Endothelial cell of umbilical vein (primary cell): Measurements from ENCODE around the gene FTCDNL1. TPM values are rescaled to one million over a fixed set of nuclear protein-coding genes. Genes with fewer than 3 reads are reported as not detected.

Source experiments
- Bru-seq: library from RNA; stranded (reverse); fragments of 400-500 nt; gene quantifications from one replicate; lab custom pipeline; 2021; lab: Mats Ljungman, UMichigan
- BruChase-seq, 2 experiments: library from RNA; stranded (reverse); fragments of 400-500 nt; gene quantifications; one replicate each; lab custom pipeline; 2021; lab: Mats Ljungman, UMichigan
- BruUV-seq: library from RNA; stranded (reverse); fragments of 400-500 nt; replicated peaks from 2 replicates; lab custom pipeline; 2021; lab: Mats Ljungman, UMichigan
- CTCF ChIA-PET: fragments of 300-600, 350-600 bp; sonication (Branson Sonifier 250); formaldehyde crosslinking; loops from one replicate; lab custom pipeline; 2021; ENCODE audit warnings: antibody characterized with exemption, inconsistent platforms; lab: Charles Lee
- POLR2A ChIA-PET: fragments of 300-600, 350-600 bp; sonication (Branson Sonifier 250); formaldehyde crosslinking; loops from one replicate; lab custom pipeline; 2021; ENCODE audit warnings: antibody characterized with exemption, inconsistent platforms; lab: Charles Lee
- DNase-seq: peaks from one replicate; pipeline ENCODE4 v3.0.0-alpha.2; 2011; ENCODE audit warnings: low read depth, low spot score
- FAIRE-seq: peaks from 2 replicates; lab custom pipeline; 2011; peaks lifted over from hg19 to GRCh38; lab: Jason Lieb, UNC
- H2AFZ ChIP-seq: 2 replicates; pipeline ENCODE4 v1.6.0; 2012; ENCODE audit warnings: low read depth, low read length, control low read depth, inconsistent platforms
- H3K27ac ChIP-seq: 2 replicates; pipeline ENCODE4 v1.5.1; 2011; ENCODE audit warnings: low read depth, mild to moderate bottlenecking, control low read depth, low read length, moderate library complexity; ENCODE audit not compliant: insufficient read depth
- H3K27me3 ChIP-seq, 2 experiments: 2 replicates each; pipeline versions ENCODE4 v1.6.0 to v1.6.1; 2011; ENCODE audit warnings: low read length in 2 of 2, mixed read lengths in 1 of 2; ENCODE audit not compliant: control insufficient read depth in 2 of 2, insufficient read depth in 2 of 2
- H3K36me3 ChIP-seq, 2 experiments: 2 replicates in 1 of 2; 3 replicates in 1 of 2; pipeline ENCODE4 v1.5.1; 2011; ENCODE audit warnings: low read length in 2 of 2, mild to moderate bottlenecking in 1 of 2, moderate library complexity in 1 of 2; ENCODE audit not compliant: control insufficient read depth in 2 of 2, insufficient read depth in 2 of 2; ENCODE audit errors: extremely low read depth in 1 of 2
- H3K4me1 ChIP-seq: 3 replicates; pipeline ENCODE4 v1.5.1; 2011; ENCODE audit warnings: mild to moderate bottlenecking, low read length; ENCODE audit not compliant: control insufficient read depth, insufficient read depth; ENCODE audit errors: extremely low read depth
- H3K4me2 ChIP-seq: 2 replicates; pipeline ENCODE4 v1.6.1; 2011; ENCODE audit warnings: low read length, control low read depth, mixed read lengths; ENCODE audit not compliant: insufficient read depth
- H3K4me3 ChIP-seq, 3 experiments: fragments of 200-600 bp in 1 of 3; sonication (generic), shearing (Covaris generic) in 1 of 3; replicated peaks in 1 of 3; 2 replicates each; pipeline ENCODE4 v1.5.1; 2011 to 2016; ENCODE audit warnings: control low read depth in 3 of 3, low read length in 3 of 3, mild to moderate bottlenecking in 2 of 3, inconsistent platforms in 1 of 3, low read depth in 1 of 3, moderate library complexity in 1 of 3; ENCODE audit not compliant: insufficient read depth in 1 of 3
- H3K79me2 ChIP-seq: 2 replicates; pipeline ENCODE4 v1.6.0; 2012; ENCODE audit warnings: low read length, inconsistent platforms; ENCODE audit not compliant: control insufficient read depth, insufficient read depth
- H3K9ac ChIP-seq: replicated peaks from 2 replicates; pipeline ENCODE3; 2011; ENCODE audit warnings: low read length, control low read depth; ENCODE audit not compliant: insufficient read depth; ENCODE audit errors: extremely low read depth
- H3K9me1 ChIP-seq: replicated peaks from 3 replicates; pipeline ENCODE4 v1.6.0; 2011; ENCODE audit warnings: mild to moderate bottlenecking, low read length; ENCODE audit not compliant: control insufficient read depth, insufficient read depth; ENCODE audit errors: extremely low read depth
- H3K9me3 ChIP-seq: replicated peaks from 2 replicates; pipeline ENCODE4 v1.5.1; 2012; ENCODE audit warnings: low read length, inconsistent platforms; ENCODE audit not compliant: control insufficient read depth, insufficient read depth
- H4K20me1 ChIP-seq: replicated peaks from 2 replicates; pipeline ENCODE3; 2011; ENCODE audit warnings: mild to moderate bottlenecking, low read length; ENCODE audit not compliant: control insufficient read depth, insufficient read depth; ENCODE audit errors: extremely low read depth
- EZH2 ChIP-seq: IDR thresholded peaks from 2 replicates; pipeline ENCODE4 v1.6.1; 2012; ENCODE audit warnings: borderline replicate concordance, low read depth, mild to moderate bottlenecking, moderate library complexity, low read length, inconsistent platforms; ENCODE audit not compliant: severe bottlenecking
- FOS ChIP-seq: IDR thresholded peaks from 2 replicates; pipeline ENCODE4 v1.6.1; 2011; ENCODE audit warnings: mild to moderate bottlenecking, low read length, moderate library complexity, borderline replicate concordance; ENCODE audit not compliant: insufficient read depth
- GATA2 ChIP-seq: IDR thresholded peaks from 2 replicates; pipeline ENCODE4 v1.7.0; 2011; ENCODE audit warnings: low read depth, mild to moderate bottlenecking, moderate library complexity, mixed read lengths, low read length; ENCODE audit not compliant: insufficient read length, insufficient read depth
- JUN ChIP-seq: IDR thresholded peaks from 2 replicates; pipeline ENCODE4 v1.6.1; 2011; ENCODE audit warnings: borderline replicate concordance, low read depth; ENCODE audit not compliant: insufficient read length, insufficient read depth
- MYC ChIP-seq: IDR thresholded peaks from one replicate; pipeline ENCODE4 v1.6.1; 2011; ENCODE audit warnings: mild to moderate bottlenecking, low read depth, low read length
- POLR2A ChIP-seq: IDR thresholded peaks from 2 replicates; pipeline ENCODE4 v1.6.1; 2012; ENCODE audit warnings: low read depth, mild to moderate bottlenecking, control low read depth, low read length
- POLR2AphosphoS5 ChIP-seq: IDR thresholded peaks from 2 replicates; pipeline ENCODE4 v1.6.1; 2012; ENCODE audit warnings: low read depth, mild to moderate bottlenecking, control low read depth, low read length, moderate library complexity; ENCODE audit not compliant: insufficient read depth
- dilution Hi-C: fragments of 300-500 bp; cut with MboI; formaldehyde crosslinking; loops from one replicate; pipeline ENCODE4 v1.15.0; 2019; ENCODE audit warnings: low sequenced_read_pairs; ENCODE audit not compliant: extremely low pct_ligation_motif_present
- intact Hi-C: fragments of 100-400 bp; cut with micrococcal nuclease; formaldehyde crosslinking; loops from one replicate; pipeline ENCODE4 v1.10.0; 2022
- long read RNA-seq: library from polyadenylated mRNA; stranded (forward); transcript quantifications from one replicate; pipeline ENCODE4 v2.0.0, GENCODE V29; 2021
- polyA minus RNA-seq, 3 experiments: library from RNA; depleted of rRNA, polyadenylated mRNA; stranded (reverse); fragments of >200 nt; gene quantifications; 1 replicate in 1 of 3; 2 replicates in 2 of 3; pipeline ENCODE4 v1.2.3, GENCODE V29; 2011
- polyA plus RNA-seq, 4 experiments: library from polyadenylated mRNA; depleted of rRNA in 3 of 4; stranded (reverse) in 3 of 4; unstranded in 1 of 4; fragments of >200 nt; gene quantifications; 2 replicates each; pipeline versions ENCODE4 v1.2.1 to v1.2.3, GENCODE V29; 2011 to 2012; ENCODE audit warnings: missing spikeins in 1 of 4
- total RNA-seq: library from RNA; stranded (reverse); gene quantifications from 2 replicates; pipeline ENCODE4 v1.2.3, GENCODE V29; 2021
- TF ChIP-seq, protein P1 (sequence below): IDR thresholded peaks from 2 replicates; pipeline ENCODE4 v1.6.1; 2011; ENCODE audit not compliant: insufficient read depth, insufficient read length
- TF ChIP-seq, protein P2 (sequence below), 2 donors: IDR thresholded peaks; 1 replicate in 1 of 2; 2 replicates in 1 of 2; pipeline ENCODE4 v1.5.1; 2011; ENCODE audit warnings: low read length in 2 of 2, mild to moderate bottlenecking in 2 of 2, moderate library complexity in 2 of 2, control low read depth in 1 of 2, inconsistent platforms in 1 of 2, low read depth in 1 of 2; ENCODE audit not compliant: insufficient read depth in 1 of 2; ENCODE audit errors: extremely low read depth in 1 of 2

Gene FTCDNL1
- total RNA-seq (0.27 and 0.65 TPM in 2 replicates), polyA plus RNA-seq (0.05 and 0.19 TPM in 2 replicates), polyA minus RNA-seq (1.2 TPM in 1 of 2 replicates, not detected in the other), Bru-seq, nascent RNA (percentile 18 among the genes with signal in this experiment), BruChase-seq, experiment 1, labeled RNA remaining after a 6-hour chase (percentile 14 among the genes with signal in this experiment), BruChase-seq, experiment 2, labeled RNA remaining after a 2-hour chase (percentile 17 among the genes with signal in this experiment)
- 0.06 and 0.10 TPM in 2 replicates for polyA plus RNA-seq (2011; cell fraction: cytosol; rRNA removed)
- not detected in 2 replicates for polyA plus RNA-seq (2011; cell fraction: nucleus; rRNA removed)
- polyA plus RNA-seq (2012), result 0.11 and 0.19 TPM in 2 replicates
- 1.9 TPM for polyA minus RNA-seq (2011; cell fraction: cytosol; rRNA and poly(A)+ RNA removed)
- polyA minus RNA-seq (2011; cell fraction: nucleus; rRNA and poly(A)+ RNA removed), result not detected in 2 replicates
- long read RNA-seq, partial matches to known transcripts, result 0 of 1 reads
- long read RNA-seq, other reads (novel, unspliced or antisense), result 1 of 1 reads

DNA sequence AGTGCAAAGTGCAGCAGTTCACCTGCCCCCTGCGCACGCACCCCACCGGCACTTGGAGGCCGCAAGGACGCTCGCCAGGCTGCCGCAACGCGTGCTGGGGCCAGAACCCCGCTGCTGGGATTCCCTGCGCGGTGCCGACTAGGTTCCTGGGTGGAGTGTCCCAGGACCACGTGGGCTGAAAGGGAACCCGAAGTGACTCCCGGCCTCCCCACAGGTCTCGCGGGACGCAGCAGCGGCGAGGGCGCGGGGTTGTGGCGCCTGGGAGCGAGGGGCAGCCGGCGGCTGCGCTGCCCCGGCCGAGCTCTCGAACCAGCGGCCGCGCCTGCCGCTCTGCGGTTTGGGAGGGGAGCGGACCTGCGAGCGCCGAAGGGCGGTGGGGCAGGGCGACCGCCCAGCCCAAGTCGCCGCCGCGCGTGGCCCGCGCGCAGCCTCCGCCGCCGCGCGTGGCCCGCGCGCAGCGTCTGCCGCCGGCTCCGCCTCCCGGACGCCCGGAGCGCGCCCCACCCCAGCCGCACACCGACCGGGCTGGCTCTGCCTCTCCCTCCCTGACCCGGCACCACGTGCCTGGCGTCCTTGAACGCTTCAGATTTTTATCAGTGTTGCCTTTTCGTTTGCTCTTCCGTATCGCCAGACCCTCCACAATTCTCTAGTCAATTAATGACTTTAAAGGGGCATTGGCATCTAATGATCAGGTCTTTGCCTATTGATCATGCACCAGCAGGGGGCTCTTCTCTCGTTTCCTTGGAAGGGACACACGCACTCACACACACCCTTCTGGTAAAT lies at the start of gene FTCDNL1:
Gene FTCDNL1, minus strand, starts transcription at position 475 of the 783 bp plus-strand sequence. CDS start 2,230 bp downstream, outside the sequence.
- Histone ChIP-seq H3K4me2 (peak within 1 kb of the TSS; percentile 85), H3K9me3 (no peaks in the 10 kb centered on the region), H3K9ac (no peak within 1 kb of the TSS), H3K79me2 (no peaks in the 10 kb centered on the region), H3K9me1 (no peaks in the 10 kb centered on the region), H3K36me3 (no peaks in the 10 kb centered on the region), H3K4me3 (peak within 1 kb of the TSS; percentile 23 to 72 (median 64)), H3K27ac (no peak within 1 kb of the TSS), H3K4me1 (peaks cover 2% of the 10 kb centered on the region), H3K27me3 (peaks cover 7 to 26% of the 10 kb centered on the region in 2 experiments), H2AFZ (peak within 1 kb of the TSS; percentile 93), H4K20me1 (no peaks in the 10 kb centered on the region)
- dilution Hi-C loops (no loop called here), intact Hi-C loops (loop anchor here (1.0 kb wide), 2 partner anchors 60 to 89 kb away; partner anchors contain the start of gene C2orf69)
- FAIRE-seq, result no peak
- no peak for TF ChIP-seq EZH2
- peak; percentile 47 for TF ChIP-seq GATA2
- TF ChIP-seq JUN, result no peak
- no peak for TF ChIP-seq FOS
- TF ChIP-seq, protein P1, sequence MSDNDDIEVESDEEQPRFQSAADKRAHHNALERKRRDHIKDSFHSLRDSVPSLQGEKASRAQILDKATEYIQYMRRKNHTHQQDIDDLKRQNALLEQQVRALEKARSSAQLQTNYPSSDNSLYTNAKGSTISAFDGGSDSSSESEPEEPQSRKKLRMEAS, result peak; percentile 70
- TF ChIP-seq POLR2AphosphoS5, result peak; percentile 30
- TF ChIP-seq, protein P2, sequence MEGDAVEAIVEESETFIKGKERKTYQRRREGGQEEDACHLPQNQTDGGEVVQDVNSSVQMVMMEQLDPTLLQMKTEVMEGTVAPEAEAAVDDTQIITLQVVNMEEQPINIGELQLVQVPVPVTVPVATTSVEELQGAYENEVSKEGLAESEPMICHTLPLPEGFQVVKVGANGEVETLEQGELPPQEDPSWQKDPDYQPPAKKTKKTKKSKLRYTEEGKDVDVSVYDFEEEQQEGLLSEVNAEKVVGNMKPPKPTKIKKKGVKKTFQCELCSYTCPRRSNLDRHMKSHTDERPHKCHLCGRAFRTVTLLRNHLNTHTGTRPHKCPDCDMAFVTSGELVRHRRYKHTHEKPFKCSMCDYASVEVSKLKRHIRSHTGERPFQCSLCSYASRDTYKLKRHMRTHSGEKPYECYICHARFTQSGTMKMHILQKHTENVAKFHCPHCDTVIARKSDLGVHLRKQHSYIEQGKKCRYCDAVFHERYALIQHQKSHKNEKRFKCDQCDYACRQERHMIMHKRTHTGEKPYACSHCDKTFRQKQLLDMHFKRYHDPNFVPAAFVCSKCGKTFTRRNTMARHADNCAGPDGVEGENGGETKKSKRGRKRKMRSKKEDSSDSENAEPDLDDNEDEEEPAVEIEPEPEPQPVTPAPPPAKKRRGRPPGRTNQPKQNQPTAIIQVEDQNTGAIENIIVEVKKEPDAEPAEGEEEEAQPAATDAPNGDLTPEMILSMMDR (IDR thresholded peaks at IDR 0.05; ENCODE audit: extremely low read depth in 1 of 2, insufficient read depth in 1 of 2, low read depth in 1 of 2, low read length in 2 of 2), result peak; percentile 61 to 64
- TF ChIP-seq POLR2A, result no peak
- no peak for TF ChIP-seq MYC
- peak; percentile 50 for DNase-seq
- ChIA-PET CTCF (interaction anchor here (1.1 to 1.4 kb wide), 2 partner anchors 9 to 12 kb away, joined by 4 read pairs; no protein-coding TSS in a partner anchor), POLR2A (no interaction called here)
- BruUV-seq, result no TSS peak
